Stomach smooth muscle (tissue), 2 donors: ENCODE data around the gene PIP5KL1.
A peak's percentile ranks its signal among the peaks of the same experiment; 100 is the strongest.

Source experiments
- H3K27ac ChIP-seq: one replicate; pipeline ENCODE4 v1.7.0; 2013; ENCODE audit warnings: mild to moderate bottlenecking, low read length, inconsistent platforms
- H3K27me3 ChIP-seq, 2 donors: one replicate each; pipeline ENCODE4 v1.7.0; 2013; ENCODE audit warnings: low read length in 2 of 2; ENCODE audit not compliant: insufficient read depth in 2 of 2, control insufficient read depth in 1 of 2
- H3K36me3 ChIP-seq, 2 donors: one replicate each; pipeline ENCODE4 v1.7.0; 2013; ENCODE audit warnings: low read length in 2 of 2; ENCODE audit not compliant: control insufficient read depth in 2 of 2, insufficient read depth in 2 of 2
- H3K4me1 ChIP-seq: one replicate; pipeline ENCODE4 v1.7.0; 2013; ENCODE audit warnings: low read length; ENCODE audit not compliant: control insufficient read depth, insufficient read depth
- H3K4me3 ChIP-seq, 2 donors: one replicate each; pipeline ENCODE4 v1.7.0; 2013; ENCODE audit warnings: low read length in 2 of 2
- H3K9ac ChIP-seq, 2 donors: one replicate each; pipeline ENCODE4 v1.7.0; 2013; ENCODE audit warnings: low read length in 2 of 2, mild to moderate bottlenecking in 1 of 2
- H3K9me3 ChIP-seq, 2 donors: one replicate each; pipeline ENCODE4 v1.7.0; 2013; ENCODE audit warnings: low read length in 2 of 2; ENCODE audit not compliant: control insufficient read depth in 2 of 2
- donor health status: healthy.
- donor health status: Pancreatic carcinoma.

The PIP5KL1 gene

DNA sequence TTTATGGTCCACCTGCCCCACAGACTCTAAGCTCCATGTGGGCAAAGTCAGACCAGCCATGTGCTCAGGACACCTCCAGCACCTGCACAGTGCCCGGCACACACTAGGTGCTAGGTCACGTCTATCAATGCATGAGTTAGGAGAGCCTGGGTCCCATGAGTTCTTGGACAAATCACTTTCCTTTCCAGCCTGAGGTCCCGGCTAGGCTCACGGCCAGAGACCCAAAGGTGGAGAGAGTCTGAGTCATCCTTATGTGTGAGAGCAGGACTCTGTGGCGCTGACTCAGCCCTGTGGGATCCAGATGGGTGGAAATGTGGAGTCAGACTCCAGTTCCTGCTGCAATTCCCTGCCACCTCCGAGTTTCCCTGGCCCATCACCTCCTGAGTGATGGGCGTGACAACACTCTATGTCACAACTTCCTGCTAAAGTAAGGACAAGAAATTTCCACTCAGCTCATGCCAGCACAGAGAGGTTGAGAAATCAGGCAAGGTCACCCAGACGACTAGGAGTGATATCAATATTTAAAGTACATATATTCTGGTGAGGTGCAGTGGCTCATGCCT, 11.2 kb downstream of the PIP5KL1 start:
- Histone ChIP-seq H3K4me1 (peaks cover 49% of the 10 kb centered on the region), H3K27me3 (peaks cover 0 to 3% of the 10 kb centered on the region in 2 donors), H3K27ac (peak overlapping the region; percentile 41), H3K9ac (peak overlapping the region in 1 of 2 donors; percentile 29), H3K9me3 (no peaks in the 10 kb centered on the region), H3K4me3 (no peak overlapping the region), H3K36me3 (no peaks in the 10 kb centered on the region)

DNA sequence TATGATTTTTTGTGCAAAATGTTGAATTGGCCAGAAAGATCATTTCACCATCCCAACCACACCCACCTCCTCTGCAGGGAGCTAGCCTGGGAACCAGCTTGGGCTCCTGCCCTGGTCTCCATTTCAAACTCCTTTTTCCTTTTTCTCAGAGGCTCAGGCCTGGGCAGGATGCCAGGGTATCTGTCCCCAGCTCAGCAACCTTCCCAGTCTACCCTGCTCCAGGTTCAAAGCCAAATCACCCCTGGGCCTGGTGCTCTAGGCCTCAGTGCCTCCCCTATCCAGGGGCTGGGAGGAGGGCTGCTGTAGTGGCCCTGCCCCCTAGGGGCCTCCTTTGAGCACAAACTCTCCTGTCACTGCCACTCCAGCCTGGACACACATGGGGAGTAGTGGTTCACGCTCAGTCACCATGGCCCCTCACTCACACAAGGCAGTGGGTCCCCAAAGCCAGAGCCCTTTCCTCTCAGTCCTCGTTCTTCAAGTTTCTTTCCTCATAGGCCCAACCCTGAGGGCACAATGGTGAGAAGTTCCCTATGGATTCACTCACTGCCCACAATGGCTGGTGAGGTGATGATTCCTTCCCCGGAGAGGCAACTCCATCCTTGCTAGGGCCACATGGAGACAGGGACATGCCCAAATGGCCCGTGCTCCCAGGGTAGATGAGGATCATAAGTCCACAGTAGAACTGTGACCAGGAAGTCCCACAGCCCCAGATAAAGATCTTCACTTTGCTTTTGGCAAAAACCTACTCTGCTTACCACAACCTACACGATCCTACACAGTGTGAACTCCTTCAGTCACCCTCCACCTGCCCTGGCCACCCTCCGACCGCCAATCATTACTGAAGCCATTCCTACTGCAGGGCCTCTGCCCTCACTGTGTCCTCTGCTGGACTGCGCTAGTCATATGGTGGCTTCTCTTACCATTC, 12.1 kb downstream of the PIP5KL1 start:
- Histone ChIP-seq H3K9ac (no peak overlapping the region), H3K4me1 (peaks cover 49% of the 10 kb centered on the region), H3K36me3 (no peaks in the 10 kb centered on the region), H3K4me3 (no peak overlapping the region), H3K27ac (peak overlapping the region; percentile 41), H3K27me3 (peaks cover 0 to 3% of the 10 kb centered on the region in 2 donors), H3K9me3 (no peaks in the 10 kb centered on the region)

DNA sequence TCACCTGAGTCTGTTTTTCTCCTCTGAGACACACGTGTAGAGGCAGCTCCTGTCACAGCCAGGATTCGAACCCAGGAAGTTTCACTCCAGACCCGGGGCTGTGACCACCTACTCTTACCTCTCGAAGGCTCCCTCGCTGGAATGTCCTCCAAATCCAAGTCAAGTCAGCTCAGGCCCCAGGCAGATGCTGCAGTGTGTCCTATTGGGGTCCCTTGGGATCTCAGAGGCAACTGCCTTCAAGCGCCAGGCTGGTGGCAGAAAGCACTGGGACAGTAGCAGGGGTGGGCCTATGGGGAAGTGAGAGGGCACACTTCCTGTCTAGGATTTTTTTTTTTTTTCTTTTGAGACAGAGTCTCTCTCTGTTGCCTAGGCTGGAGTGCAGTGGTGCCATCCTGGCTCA, 13.0 kb downstream of the PIP5KL1 start:
- H3K4me1 ChIP-seq, result peaks cover 49% of the 10 kb centered on the region
- peak overlapping the region in 1 of 2 donors; percentile 8 for H3K9ac ChIP-seq
- peaks cover 0 to 4% of the 10 kb centered on the region in 2 donors for H3K36me3 ChIP-seq
- H3K27ac ChIP-seq, result peak overlapping the region; percentile 26
- H3K9me3 ChIP-seq, result no peaks in the 10 kb centered on the region
- peaks cover 0 to 3% of the 10 kb centered on the region in 2 donors for H3K27me3 ChIP-seq
- peak overlapping the region in 1 of 2 donors; percentile 42 for H3K4me3 ChIP-seq

DNA sequence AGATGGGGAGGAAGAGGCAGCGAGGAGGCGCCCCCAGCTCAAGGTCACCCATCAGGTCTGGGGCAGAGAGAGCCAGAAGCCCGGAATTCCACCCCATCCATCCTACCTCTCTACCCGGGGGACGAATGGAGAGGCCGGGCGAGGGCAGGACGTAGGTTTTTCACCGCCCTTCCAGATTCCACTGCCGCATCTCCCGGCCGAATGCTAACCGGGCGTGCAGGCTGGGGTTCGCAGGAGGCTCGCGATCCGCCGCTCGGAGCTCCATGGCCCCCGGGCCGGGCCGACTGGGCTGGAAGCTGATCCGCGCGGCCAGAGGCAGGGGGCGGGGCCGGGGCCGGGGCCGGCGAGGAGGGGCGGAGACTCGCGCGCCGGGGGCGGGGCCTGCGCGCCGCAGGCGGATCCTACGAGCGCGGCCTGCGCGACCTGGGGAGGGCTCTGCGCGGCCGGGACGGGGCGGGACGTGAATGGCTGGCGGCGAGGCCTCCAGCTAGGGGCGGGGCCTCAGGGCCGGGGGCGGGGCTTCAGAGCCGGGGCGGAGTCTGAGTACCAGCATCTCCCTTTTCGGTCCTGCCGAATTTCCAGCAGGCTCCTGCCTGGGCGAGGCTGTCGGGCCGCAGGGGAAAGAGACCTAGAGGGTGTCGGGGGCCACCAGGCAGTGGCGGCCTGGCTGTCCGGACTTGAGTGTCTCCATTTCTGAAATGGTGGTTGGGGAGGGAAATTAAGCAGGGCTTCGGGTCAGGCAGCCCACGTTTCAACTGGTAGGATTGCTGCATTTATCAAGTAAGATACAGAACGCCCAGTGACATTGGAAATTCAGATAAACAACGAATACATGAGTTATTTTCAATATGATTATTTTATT, 13.6 kb downstream of the PIP5KL1 start, which contains the start of gene ST6GALNAC4:
TSS of gene ST6GALNAC4 (minus strand) at position 322 of the 862 bp plus-strand sequence. CDS start 622 bp downstream, outside the sequence.
- Histone ChIP-seq H3K4me1 (peaks cover 49% of the 10 kb centered on the region), H3K27me3 (peaks cover 0 to under 1% of the 10 kb centered on the region in 2 donors), H3K27ac (peak within 1 kb of the TSS; percentile 49), H3K4me3 (peak within 1 kb of the TSS; percentile 77 to 87), H3K9ac (peak within 1 kb of the TSS; percentile 59 to 74), H3K36me3 (peaks cover 6% of the 10 kb centered on the region in 2 donors), H3K9me3 (no peaks in the 10 kb centered on the region)

DNA sequence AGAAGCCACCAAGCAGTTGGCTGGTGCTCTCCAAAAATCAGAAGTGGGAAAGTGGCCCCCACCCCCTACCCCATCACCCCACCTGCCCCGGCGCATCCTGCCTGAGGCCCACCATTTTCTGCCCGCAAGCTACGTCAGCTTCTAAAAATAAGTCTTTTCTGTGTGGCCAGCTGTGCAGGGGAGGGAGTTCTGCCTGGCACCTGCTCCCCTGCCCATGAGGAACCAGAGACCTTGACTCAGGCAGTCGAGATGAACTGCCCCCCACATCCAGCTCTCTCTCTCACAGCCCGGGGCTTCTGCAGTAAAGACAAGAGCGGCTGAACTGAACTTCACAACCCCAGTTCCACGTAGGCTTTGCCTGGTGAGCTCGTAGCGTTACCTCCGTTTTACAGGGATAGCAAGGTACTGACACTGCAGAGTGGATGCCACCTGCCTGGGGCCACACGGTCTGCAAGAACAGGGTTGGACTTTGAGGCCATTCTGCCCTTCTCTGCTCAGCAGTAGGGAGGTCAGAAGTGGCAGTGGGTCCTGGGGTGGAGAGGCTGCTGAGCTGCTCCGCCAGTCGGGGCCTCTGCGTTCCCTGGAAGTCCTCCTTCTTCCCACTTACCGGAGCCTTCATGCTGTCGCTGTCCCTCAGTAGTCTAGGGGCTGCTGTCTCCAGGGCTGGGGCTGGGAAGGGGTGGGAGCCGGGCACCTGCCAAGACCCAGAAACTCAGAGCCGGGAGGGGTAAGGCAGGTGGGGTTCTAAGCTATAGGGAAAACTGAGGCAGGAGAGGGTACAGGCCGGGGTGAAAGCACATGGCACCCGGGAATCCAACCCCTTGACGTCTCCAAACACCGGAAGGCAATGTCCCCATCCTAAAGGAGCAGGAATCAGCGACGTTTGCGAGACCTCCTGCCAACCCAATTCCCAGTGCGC, 14.5 kb downstream of the PIP5KL1 start:
- peaks cover 6 to 10% of the 10 kb centered on the region in 2 donors for H3K36me3 ChIP-seq
- no peaks in the 10 kb centered on the region for H3K27me3 ChIP-seq
- peak overlapping the region; percentile 59 to 74 for H3K9ac ChIP-seq
- H3K4me3 ChIP-seq, result peak overlapping the region; percentile 77 to 87
- H3K27ac ChIP-seq, result peak overlapping the region; percentile 49
- peaks cover 41% of the 10 kb centered on the region for H3K4me1 ChIP-seq
- H3K9me3 ChIP-seq, result no peaks in the 10 kb centered on the region

DNA sequence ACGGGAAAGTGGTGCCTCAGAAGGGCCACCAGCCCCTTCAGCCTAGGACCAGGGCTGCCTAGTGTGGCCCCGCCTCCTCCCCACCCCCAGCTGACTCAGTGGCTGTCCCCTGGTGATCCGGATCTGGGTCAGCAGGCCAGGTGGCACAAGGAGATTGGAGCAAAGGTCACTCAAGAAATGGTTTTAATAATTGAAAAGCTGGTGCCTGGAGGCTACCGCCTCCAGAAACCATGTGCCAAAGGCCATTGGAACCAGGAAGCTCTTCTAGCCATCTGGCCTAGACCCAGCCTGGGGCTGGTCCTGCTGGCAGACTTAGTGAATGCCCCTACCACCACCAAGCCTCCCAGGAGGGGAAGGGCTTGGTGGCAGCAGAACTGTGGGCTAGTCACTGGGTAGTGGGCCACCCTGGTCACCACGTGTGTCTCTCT, 15.2 kb downstream of the PIP5KL1 start:
- H3K4me3 ChIP-seq, result no peak overlapping the region
- peaks cover 6 to 14% of the 10 kb centered on the region in 2 donors for H3K36me3 ChIP-seq
- no peaks in the 10 kb centered on the region for H3K27me3 ChIP-seq
- H3K9me3 ChIP-seq, result no peaks in the 10 kb centered on the region
- peaks cover 39% of the 10 kb centered on the region for H3K4me1 ChIP-seq
- peak overlapping the region in 1 of 2 donors; percentile 21 for H3K9ac ChIP-seq
- H3K27ac ChIP-seq, result no peak overlapping the region

DNA sequence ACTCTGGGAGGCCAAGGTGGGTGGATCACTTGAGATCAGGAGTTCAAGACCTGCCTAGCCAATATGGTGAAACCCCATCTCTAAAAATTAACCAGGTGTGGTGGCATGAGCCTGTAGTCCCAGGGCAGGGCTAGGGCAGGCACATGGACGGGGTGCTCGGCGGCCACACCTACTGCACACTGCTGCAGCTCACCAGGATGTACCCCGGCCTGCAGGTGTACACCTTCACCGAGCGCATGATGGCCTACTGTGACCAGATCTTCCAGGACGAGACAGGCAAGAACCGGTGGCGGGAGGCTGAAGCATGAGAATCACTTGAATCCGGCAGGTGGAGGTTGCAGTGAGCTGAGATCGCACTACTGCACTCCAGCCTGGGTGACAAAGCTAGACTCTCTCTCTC, 16.9 kb downstream of the PIP5KL1 start:
- Histone ChIP-seq H3K27me3 (no peaks in the 10 kb centered on the region), H3K36me3 (peaks cover 12 to 14% of the 10 kb centered on the region in 2 donors), H3K4me3 (no peak overlapping the region), H3K4me1 (peaks cover 29% of the 10 kb centered on the region), H3K27ac (no peak overlapping the region), H3K9me3 (no peaks in the 10 kb centered on the region), H3K9ac (no peak overlapping the region)

DNA sequence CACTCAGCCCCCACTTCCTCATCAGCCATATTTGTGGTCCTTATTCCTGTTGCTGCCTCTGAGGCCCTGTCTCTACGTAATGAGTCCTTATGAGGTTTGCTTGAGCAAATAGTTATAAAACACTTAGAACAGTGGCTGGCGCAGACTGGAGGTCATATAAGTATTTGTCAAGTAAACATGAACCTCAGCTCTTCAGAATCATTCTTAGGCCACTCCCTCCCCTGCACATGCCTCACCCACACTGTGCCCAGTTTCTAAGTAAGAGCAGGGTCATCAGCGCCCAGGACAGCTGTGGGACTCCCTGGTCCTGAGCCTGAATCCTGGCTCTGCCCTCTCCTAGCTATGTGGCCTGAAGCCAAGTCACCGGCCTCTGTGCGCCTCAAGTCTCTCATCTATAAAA, 17.7 kb downstream of the PIP5KL1 start:
- Histone ChIP-seq H3K36me3 (peaks cover 14 to 18% of the 10 kb centered on the region in 2 donors), H3K27ac (no peak overlapping the region), H3K4me1 (peaks cover 26% of the 10 kb centered on the region), H3K9ac (no peak overlapping the region), H3K4me3 (no peak overlapping the region), H3K9me3 (no peaks in the 10 kb centered on the region), H3K27me3 (no peaks in the 10 kb centered on the region)

DNA sequence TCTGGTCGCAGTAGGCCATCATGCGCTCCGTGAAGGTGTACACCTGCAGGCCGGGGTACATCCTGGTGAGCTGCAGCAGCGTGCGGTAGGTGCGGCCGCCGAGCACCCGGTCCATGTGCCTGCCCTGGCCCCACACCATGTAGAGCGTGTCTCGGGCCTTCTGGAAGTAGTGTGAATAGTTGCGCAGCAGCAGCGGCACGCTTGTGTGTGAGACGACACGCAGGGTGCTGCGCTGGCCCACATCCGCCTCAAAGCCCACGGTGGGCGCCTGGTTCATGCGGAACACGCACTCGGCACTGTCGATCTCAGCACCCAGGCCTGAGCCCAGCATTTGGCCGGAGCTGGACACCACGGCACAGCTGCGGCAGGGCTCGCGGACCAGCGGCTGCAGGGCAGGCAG, 18.3 kb downstream of the PIP5KL1 start:
- peaks cover 14 to 18% of the 10 kb centered on the region in 2 donors for H3K36me3 ChIP-seq
- no peak overlapping the region for H3K27ac ChIP-seq
- no peak overlapping the region for H3K4me3 ChIP-seq
- peaks cover 21% of the 10 kb centered on the region for H3K4me1 ChIP-seq
- no peaks in the 10 kb centered on the region for H3K9me3 ChIP-seq
- H3K9ac ChIP-seq, result no peak overlapping the region
- no peaks in the 10 kb centered on the region for H3K27me3 ChIP-seq
